GM21786 (cell line): ENCODE data around the gene SGSH.

ENCODE experiments used
- ATAC-seq: cut with Tn5 transposase; IDR thresholded peaks from one replicate; pipeline ENCODE4 v1.9.1; 2021; ENCODE audit not compliant: unreplicated experiment

The SGSH gene

DNA sequence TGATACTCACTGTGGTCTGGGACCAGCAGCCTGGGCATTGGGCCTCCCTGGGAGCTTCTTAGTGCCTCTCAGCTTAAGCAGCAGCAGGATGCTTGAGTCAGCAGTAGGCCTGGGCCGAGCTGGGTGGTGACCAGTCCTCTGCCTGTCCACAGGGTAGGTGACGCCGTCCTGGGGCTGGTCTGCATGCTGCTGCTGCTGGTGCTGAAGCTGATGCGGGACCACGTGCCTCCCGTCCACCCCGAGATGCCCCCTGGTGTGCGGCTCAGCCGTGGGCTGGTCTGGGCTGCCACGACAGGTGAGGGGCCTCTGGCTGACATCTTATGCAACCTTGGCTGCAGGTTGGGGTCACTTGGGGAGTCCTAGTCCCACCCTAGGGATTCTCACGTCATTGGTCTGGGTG, 7.5 kb upstream of the SGSH start:
- ATAC-seq, result no peak

- no peak for ATAC-seq
Measured at GRCh38 chr17:80227156-80227555, 7.0 kb upstream of the SGSH start.

DNA sequence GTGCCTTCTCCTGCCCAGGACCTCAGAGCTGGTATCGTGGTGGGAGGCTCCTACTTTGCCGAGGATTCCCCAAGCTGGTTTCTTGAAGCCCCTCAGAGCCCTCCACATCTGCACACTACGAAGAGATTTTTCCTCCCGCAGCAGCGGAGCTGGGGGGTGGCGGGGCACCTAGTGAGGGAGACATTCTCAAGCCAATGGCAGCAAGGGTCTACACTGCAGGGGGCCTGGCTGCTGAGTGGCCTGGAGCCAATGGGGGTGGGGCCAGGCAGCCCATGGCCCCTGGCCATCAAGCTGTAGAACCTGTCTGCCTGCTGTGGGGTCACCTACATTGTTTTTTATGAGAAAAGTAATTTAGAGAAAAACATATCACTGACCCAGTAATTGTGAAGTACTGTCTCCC, 5.1 kb upstream of the SGSH start:
- ATAC-seq, result no peak

- no peak for ATAC-seq
Measured at GRCh38 chr17:80224683-80225082, 4.5 kb upstream of the SGSH start.

GRCh38 chr17:80223838-80224497, 3.8 kb upstream of the SGSH start:
- no peak for ATAC-seq

DNA sequence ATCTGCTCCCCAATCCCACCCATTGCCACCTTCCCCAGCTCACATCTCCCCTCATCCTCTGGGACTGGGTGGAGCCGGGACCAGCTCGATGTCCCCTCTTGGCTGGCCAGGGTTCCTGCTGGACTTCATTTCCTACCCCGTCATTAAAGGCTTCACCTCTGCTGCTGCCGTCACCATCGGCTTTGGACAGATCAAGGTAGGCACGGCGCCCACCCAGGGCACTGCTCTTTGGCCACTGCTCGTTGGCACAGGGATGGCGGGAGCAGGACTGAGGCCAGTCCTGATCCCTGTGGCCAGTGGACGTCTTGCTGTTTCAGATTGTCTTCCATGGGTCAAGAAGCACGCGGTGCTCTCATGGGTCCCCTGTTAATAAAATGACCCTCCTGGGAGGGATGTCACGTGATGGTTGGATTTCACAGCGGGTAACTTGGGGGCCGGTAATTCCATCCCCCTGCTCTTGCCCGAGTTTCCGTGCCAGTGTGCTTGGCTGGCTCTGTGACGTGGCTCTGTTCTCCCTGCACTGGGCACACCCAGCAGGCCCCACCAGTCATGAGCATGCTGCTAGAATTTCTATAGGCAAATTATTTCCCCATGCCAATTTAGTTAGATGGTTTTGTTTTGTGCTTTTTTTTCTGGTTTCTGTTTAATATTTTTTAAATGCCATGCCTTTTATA, 3.1 kb upstream of the SGSH start:
- ATAC-seq, result no peak

DNA sequence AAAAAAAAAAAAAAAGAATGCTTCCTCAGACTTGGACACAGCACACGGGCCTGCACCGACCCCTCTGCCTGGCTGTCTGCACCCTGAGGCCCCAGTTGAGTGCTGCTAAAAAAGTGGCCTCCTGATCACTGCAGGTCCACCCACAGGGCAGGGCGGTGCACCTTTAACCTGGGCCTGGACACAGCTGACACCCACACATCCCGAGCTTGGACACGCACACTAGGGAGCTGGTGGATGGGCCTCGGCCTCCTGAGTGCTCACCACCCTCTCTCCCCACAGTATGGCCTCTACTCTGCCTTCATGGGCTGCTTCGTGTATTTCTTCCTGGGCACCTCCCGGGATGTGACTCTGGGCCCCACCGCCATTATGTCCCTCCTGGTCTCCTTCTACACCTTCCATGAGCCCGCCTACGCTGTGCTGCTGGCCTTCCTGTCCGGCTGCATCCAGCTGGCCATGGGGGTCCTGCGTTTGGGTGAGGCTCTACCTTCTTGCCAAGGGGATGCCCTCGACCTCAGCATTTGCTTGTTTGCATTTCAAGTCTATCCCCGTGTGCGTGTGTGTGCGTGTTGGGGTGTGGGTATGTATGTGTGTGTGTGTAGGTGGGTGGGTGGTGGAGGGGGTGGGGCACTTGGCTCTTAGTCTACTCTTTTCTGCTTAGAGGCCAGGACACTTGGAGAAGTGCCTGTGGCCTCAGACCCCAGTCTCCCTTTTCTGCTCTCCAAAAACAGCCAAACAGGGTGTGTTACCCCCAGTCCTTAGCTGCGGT, 2.4 kb upstream of the SGSH start:
- no peak for ATAC-seq

DNA sequence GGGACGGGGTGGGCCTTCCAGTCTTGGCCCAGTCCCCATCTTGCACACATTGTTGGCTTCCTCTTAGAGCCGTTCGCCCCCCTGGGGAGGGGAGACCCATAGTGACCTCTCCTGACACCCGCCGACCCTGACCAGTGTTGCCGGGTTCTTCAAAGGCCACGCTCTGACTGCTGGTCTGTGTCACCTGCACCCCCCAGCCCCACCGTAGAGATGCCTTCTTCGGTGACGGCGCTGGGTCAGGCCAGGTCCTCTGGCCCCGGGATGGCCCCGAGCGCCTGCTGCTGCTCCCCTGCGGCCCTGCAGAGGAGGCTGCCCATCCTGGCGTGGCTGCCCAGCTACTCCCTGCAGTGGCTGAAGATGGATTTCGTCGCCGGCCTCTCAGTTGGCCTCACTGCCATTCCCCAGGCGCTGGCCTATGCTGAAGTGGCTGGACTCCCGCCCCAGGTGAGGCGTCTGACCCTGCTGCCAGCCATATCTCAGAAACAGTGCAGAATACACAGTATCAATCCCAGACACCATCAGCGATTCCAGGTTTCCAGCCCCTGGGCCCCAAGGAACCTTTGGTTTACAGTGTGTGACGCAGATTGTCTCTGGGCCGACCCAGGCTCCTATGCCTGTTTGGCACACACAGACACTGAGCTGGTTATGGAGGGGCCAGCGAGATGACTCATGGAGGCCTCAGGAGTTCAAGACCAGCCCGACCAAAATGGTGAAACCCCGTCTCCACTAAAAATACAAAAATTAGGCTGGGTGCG, 1.4 kb upstream of the SGSH start:
- ATAC-seq, result no peak

GRCh38 chr17:80220736-80221215, 643 bp upstream of the SGSH start:
- ATAC-seq, result no peak

DNA sequence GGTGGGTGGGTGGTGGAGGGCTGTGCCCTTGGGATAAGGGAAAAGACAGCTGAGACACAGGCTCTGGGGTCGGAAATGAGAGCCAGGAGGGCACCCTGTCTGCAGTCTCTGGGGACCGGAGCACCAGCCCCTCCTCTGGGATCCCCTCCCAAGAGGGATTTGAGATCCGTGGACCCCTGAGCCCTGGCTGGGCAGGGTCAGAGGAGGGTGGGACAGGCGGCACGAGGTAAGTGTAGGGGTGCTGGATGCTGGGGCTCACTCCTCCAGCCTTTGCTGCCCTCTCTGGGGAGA, 425 bp downstream of the SGSH start:
- no peak for ATAC-seq

- ATAC-seq, result peak; percentile 77
Measured at GRCh38 chr17:80219013-80219762, 945 bp downstream of the SGSH start.

- no peak for ATAC-seq
Measured at GRCh38 chr17:80218391-80218790, 1.7 kb downstream of the SGSH start.

DNA sequence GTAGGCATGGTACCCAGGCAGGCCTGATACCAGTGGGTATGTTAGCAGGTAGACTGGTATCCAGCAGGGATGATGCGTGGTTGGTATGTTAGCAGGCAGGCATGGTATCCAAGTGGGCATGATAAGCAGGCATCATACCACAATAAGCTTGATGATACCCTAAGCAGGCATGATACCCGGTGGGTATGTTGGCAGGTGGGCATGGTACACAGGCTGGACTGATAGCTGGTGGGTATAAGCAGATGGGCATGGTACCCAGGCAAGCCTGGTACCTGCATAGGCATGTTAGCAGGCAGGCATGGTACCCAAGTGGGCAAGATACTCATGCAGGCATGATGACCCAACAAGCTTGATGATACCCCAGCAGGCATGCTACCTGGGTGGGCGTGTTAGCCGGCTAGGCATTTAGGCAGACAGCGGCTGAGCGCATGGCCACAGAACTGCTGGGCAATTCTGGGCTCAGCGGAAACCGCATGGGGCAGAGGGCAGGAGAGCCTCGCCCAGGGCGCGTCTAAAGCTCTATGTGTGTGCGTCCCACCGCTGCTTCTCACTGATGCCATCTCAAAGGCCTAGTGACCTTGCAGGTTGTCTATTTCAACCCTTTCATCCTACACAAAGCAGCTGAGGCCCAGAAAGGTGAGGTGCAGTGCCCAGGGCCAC, 2.3 kb downstream of the SGSH start:
- ATAC-seq, result no peak

- ATAC-seq, result no peak
Measured at GRCh38 chr17:80216473-80217456, 3.4 kb downstream of the SGSH start.

GRCh38 chr17:80214878-80215210, 5.3 kb downstream of the SGSH start:
- ATAC-seq, result no peak

DNA sequence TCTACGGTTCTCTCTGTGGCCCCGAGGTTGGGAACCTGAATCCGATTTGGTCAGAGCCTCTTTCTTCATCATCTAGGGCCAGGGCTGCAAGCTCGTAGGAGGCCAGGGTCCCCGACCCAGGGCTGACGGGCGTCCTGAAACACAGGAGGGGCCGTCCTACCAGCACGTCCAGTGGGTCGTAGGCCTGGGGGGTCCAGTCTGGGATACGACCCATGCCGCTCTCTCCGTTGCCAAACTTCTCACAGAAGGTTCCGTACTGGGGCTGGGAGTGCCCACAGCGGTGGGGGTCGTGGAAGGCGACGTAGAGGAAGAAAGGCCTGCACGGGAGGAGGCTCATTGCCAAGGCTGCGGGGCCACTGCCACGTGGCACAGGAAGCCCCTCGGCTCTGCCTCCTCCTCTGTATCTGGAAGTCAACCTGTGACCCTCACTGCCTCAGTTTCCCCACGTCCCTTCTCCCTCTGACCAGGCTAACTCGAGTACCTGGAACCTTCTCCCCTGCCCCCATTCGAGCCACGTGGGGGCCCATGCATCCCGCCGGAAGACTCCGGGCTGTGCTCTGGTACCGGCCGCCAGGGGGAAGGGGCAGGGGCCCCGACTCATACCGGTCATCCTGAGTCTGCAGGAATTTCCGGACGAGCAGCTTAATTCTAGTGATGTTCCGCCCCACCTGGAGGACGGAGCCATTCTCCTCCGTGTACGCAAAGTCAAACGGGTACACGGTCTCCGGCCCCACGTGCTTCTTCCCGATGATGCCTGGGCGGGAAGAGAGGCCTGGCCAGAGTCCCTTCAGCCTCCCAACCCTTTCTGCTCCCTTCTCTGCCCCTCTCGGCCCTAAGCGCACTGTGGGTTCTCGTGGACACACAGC, 5.9 kb downstream of the SGSH start:
- no peak for ATAC-seq

- ATAC-seq, result no peak
Measured at GRCh38 chr17:80213643-80213975, 6.5 kb downstream of the SGSH start.

DNA sequence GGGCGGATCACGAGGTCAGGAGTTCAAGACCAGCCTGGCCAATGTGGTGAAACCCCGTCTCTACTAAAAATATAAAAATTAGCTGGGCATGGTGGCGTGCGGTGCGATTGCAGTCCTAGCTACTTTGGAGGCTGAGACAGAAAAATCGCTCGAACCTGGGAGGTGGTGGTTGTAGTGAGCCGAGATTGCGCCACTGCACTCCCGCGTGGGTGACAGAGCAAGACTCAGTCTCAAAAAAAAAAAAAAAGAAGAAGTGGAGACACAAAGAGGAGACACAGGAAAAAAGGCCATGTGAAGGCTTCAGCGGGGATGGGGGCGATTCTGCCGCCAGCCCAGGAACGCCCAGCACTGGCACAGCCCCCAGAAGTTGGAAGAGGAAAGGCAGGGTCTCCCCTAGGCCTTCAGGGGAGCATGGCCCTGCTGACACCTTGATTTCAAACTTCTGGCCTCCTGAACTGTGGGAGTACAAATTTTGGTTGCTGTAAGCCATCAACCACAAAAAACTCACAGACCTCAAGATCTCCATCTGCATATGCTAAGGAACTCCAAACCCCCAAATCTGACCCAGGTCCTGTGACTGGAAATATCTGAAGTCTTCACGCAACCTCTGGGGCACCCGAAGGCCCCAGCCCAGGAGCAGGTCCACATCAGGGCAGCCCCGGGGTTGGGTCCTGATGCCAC, 7.0 kb downstream of the SGSH start:
- ATAC-seq, result no peak
